Muscle of leg (tissue), 11 donors: ENCODE results near the gene CBFA2T3. TPM values are rescaled to one million over a fixed set of nuclear protein-coding genes. Genes with fewer than 3 reads are reported as not detected.

Experiments used
- DNase-seq: peaks from one replicate; pipeline ENCODE4 v3.0.0; 2013
- H3K27ac ChIP-seq: one replicate; pipeline ENCODE4 v1.5.1; 2013; ENCODE audit warnings: mild to moderate bottlenecking, low read length, control low read depth
- H3K27me3 ChIP-seq: one replicate; pipeline ENCODE4 v1.6.1; 2013; ENCODE audit warnings: low read length; ENCODE audit not compliant: control insufficient read depth, insufficient read depth
- H3K36me3 ChIP-seq: one replicate; pipeline ENCODE4 v1.6.1; 2013; ENCODE audit warnings: low read length; ENCODE audit not compliant: control insufficient read depth, insufficient read depth
- H3K4me1 ChIP-seq: one replicate; pipeline ENCODE4 v1.6.1; 2013; ENCODE audit warnings: low read length; ENCODE audit not compliant: control insufficient read depth, insufficient read depth
- H3K4me3 ChIP-seq: one replicate; pipeline ENCODE4 v1.5.1; 2013; ENCODE audit warnings: low read length, control low read depth
- H3K9me3 ChIP-seq: replicated peaks from 2 replicates; pipeline ENCODE4 v1.6.1; 2013; ENCODE audit warnings: low read depth, low read length; ENCODE audit not compliant: control insufficient read depth
- WGBS: methylation state at CpG from one replicate; pipeline ENCODE4 v1.1.5; 2013; ENCODE audit warnings: missing lambda C conversion rate; ENCODE audit not compliant: insufficient coverage; 5-methylcytosine and 5-hydroxymethylcytosine counted together
- polyA plus RNA-seq, 8 donors: library from polyadenylated mRNA; unstranded; fragments of 120-200 nt; gene quantifications; one replicate each; pipeline versions ENCODE4 v1.2.1 to v1.2.3, GENCODE V29; 2013; ENCODE audit warnings: inconsistent platforms in 1 of 8, low replicate concordance in 1 of 8; ENCODE audit not compliant: insufficient read length in 8 of 8, insufficient read depth in 1 of 8
- total RNA-seq: library from RNA; stranded (reverse); fragments of 120-200 nt; gene quantifications from one replicate; pipeline ENCODE4 v1.2.4, GENCODE V29; 2013

CBFA2T3 gene
- total and polyA plus RNA-seq, 9 donors: 3.8 to 23.0 (median 17.8) TPM

- peaks cover 16% of the 10 kb centered on the region for H3K36me3 ChIP-seq
- WGBS: 55% methylated on average over 19 of the region's 19 CpGs
- no peaks in the 10 kb centered on the region for H3K9me3 ChIP-seq
- peak overlapping the region; percentile 93 for H3K27ac ChIP-seq
- no peak overlapping the region for H3K4me3 ChIP-seq
- peaks cover 2% of the 10 kb centered on the region for H3K27me3 ChIP-seq
- H3K4me1 ChIP-seq: peaks cover 56% of the 10 kb centered on the region
- DNase-seq: no peak
Observed at GRCh38 chr16:88937206-88937621, 39.8 kb downstream of the CBFA2T3 start.

GRCh38 chr16:88936556-88937205 lies 40.3 kb downstream of the CBFA2T3 start:
- H3K36me3 ChIP-seq: peaks cover 16% of the 10 kb centered on the region
- H3K4me1 ChIP-seq: peaks cover 53% of the 10 kb centered on the region
- no peaks in the 10 kb centered on the region for H3K9me3 ChIP-seq
- no peak overlapping the region for H3K4me3 ChIP-seq
- DNase-seq: peak; percentile 97
- H3K27ac ChIP-seq: peak overlapping the region; percentile 93
- peaks cover 2% of the 10 kb centered on the region for H3K27me3 ChIP-seq
- WGBS: 8% methylated on average over 30 of the region's 31 CpGs

GRCh38 chr16:88936008-88936555 lies 40.9 kb downstream of the CBFA2T3 start:
- peaks cover 2% of the 10 kb centered on the region for H3K27me3 ChIP-seq
- no peaks in the 10 kb centered on the region for H3K9me3 ChIP-seq
- peaks cover 16% of the 10 kb centered on the region for H3K36me3 ChIP-seq
- peaks cover 53% of the 10 kb centered on the region for H3K4me1 ChIP-seq
- 25% methylated on average over 19 of the region's 19 CpGs for WGBS
- peak overlapping the region; percentile 93 for H3K27ac ChIP-seq
- no peak overlapping the region for H3K4me3 ChIP-seq
- no peak for DNase-seq

GRCh38 chr16:88934066-88934667 lies 42.8 kb downstream of the CBFA2T3 start:
- Histone ChIP-seq H3K36me3 (peaks cover 16% of the 10 kb centered on the region), H3K27ac (no peak overlapping the region), H3K4me1 (peaks cover 42% of the 10 kb centered on the region), H3K4me3 (no peak overlapping the region), H3K9me3 (no peaks in the 10 kb centered on the region), H3K27me3 (no peaks in the 10 kb centered on the region)
- DNase-seq: no peak
- WGBS: 70% methylated on average over 32 of the region's 33 CpGs

GRCh38 chr16:88932929-88933328 lies 44.1 kb downstream of the CBFA2T3 start:
- Histone ChIP-seq H3K27me3 (no peaks in the 10 kb centered on the region), H3K36me3 (peaks cover 11% of the 10 kb centered on the region), H3K9me3 (no peaks in the 10 kb centered on the region), H3K4me3 (no peak overlapping the region), H3K27ac (no peak overlapping the region), H3K4me1 (peaks cover 42% of the 10 kb centered on the region)
- no peak for DNase-seq
- WGBS: 89% methylated on average over 7 of the region's 17 CpGs

- no peaks in the 10 kb centered on the region for H3K27me3 ChIP-seq
- no peak for DNase-seq
- H3K4me1 ChIP-seq: peaks cover 42% of the 10 kb centered on the region
- no peak overlapping the region for H3K4me3 ChIP-seq
- 94% methylated on average over 5 of the region's 21 CpGs for WGBS
- H3K27ac ChIP-seq: no peak overlapping the region
- H3K36me3 ChIP-seq: peaks cover 8% of the 10 kb centered on the region
- H3K9me3 ChIP-seq: no peaks in the 10 kb centered on the region
Observed at GRCh38 chr16:88931936-88932335, 45.1 kb downstream of the CBFA2T3 start.

- no peak overlapping the region for H3K4me3 ChIP-seq
- H3K27me3 ChIP-seq: no peaks in the 10 kb centered on the region
- H3K36me3 ChIP-seq: peaks cover 8% of the 10 kb centered on the region
- H3K9me3 ChIP-seq: no peaks in the 10 kb centered on the region
- peaks cover 41% of the 10 kb centered on the region for H3K4me1 ChIP-seq
- no peak overlapping the region for H3K27ac ChIP-seq
- no peak for DNase-seq
- WGBS: 86% methylated on average over 12 of the region's 20 CpGs
Observed at GRCh38 chr16:88931373-88931900, 45.6 kb downstream of the CBFA2T3 start.

- no peak overlapping the region for H3K4me3 ChIP-seq
- no peak overlapping the region for H3K27ac ChIP-seq
- no peaks in the 10 kb centered on the region for H3K9me3 ChIP-seq
- DNase-seq: no peak
- WGBS: 60% methylated on average over 1 of the region's 12 CpGs
- no peaks in the 10 kb centered on the region for H3K27me3 ChIP-seq
- H3K36me3 ChIP-seq: peaks cover 3% of the 10 kb centered on the region
- peaks cover 41% of the 10 kb centered on the region for H3K4me1 ChIP-seq
Observed at GRCh38 chr16:88930716-88931115, 46.3 kb downstream of the CBFA2T3 start.

- H3K27ac ChIP-seq: no peak overlapping the region
- WGBS: 30% methylated on average over 5 of the region's 14 CpGs
- H3K27me3 ChIP-seq: no peaks in the 10 kb centered on the region
- H3K9me3 ChIP-seq: no peaks in the 10 kb centered on the region
- DNase-seq: no peak
- peaks cover 51% of the 10 kb centered on the region for H3K4me1 ChIP-seq
- H3K4me3 ChIP-seq: no peak overlapping the region
- H3K36me3 ChIP-seq: no peaks in the 10 kb centered on the region
Observed at GRCh38 chr16:88929091-88929445, 47.9 kb downstream of the CBFA2T3 start.

GRCh38 chr16:88928405-88929090 lies 48.5 kb downstream of the CBFA2T3 start:
- H3K27ac ChIP-seq: no peak overlapping the region
- 47% methylated on average over 28 of the region's 31 CpGs for WGBS
- peak; percentile 46 for DNase-seq
- H3K4me1 ChIP-seq: peaks cover 56% of the 10 kb centered on the region
- no peaks in the 10 kb centered on the region for H3K36me3 ChIP-seq
- no peak overlapping the region for H3K4me3 ChIP-seq
- no peaks in the 10 kb centered on the region for H3K27me3 ChIP-seq
- H3K9me3 ChIP-seq: no peaks in the 10 kb centered on the region
